GM12878 (cell line): Measurements from ENCODE around the gene MMP3. TPM values are rescaled to one million over a fixed set of nuclear protein-coding genes. Genes with fewer than 3 reads are reported as not detected.
A peak's percentile ranks its signal among the peaks of the same experiment; 100 is the strongest.

Source experiments
- ATAC-seq: fragments of 200-7000 bp; cut with Tn5 transposase; 3 replicates; pipeline ENCODE4 v1.9.1; 2020; ENCODE audit warnings: mild to moderate bottlenecking, moderate library complexity
- BruUV-seq: library from RNA; stranded (reverse); fragments of 400-500 nt; replicated peaks from 2 replicates; lab custom pipeline; 2021; lab: Mats Ljungman, UMichigan
- CTCF ChIA-PET: fragments of 300-600 bp; sonication (Branson Sonifier 250); formaldehyde crosslinking; extraction: SDS; loops from one replicate; lab custom pipeline; 2021; ENCODE audit warnings: inconsistent platforms; lab: Yijun Ruan, JAX
- POLR2A ChIA-PET: fragments of 350-600 bp; formaldehyde crosslinking; extraction: SDS; loops from one replicate; lab custom pipeline; 2021; ENCODE audit warnings: inconsistent platforms; lab: Charles Lee
- RAD21 ChIA-PET: fragments of 300-600 bp; sonication (Branson Sonifier 250); formaldehyde crosslinking; loops from one replicate; lab custom pipeline; 2023; ENCODE audit warnings: antibody characterized with exemption; ENCODE audit not compliant: unreplicated experiment; lab: Charles Lee
- SMC1A ChIA-PET: fragments of 300-600 bp; sonication (Branson Sonifier 250); formaldehyde crosslinking; loops from one replicate; lab custom pipeline; 2023; ENCODE audit not compliant: unreplicated experiment, uncharacterized antibody; lab: Charles Lee
- DNase-seq: peaks from one replicate; pipeline ENCODE4 v3.0.0-alpha.2; 2011; ENCODE audit warnings: low read depth, low spot score
- FAIRE-seq: peaks from 3 replicates; lab custom pipeline; 2011; peaks lifted over from hg19 to GRCh38; lab: Jason Lieb, UNC
- H2AFZ ChIP-seq: 2 replicates; pipeline ENCODE4 v1.6.0; 2011; ENCODE audit warnings: low read depth, low read length, control low read depth; ENCODE audit not compliant: control insufficient read depth
- H3K27ac ChIP-seq: 2 replicates; pipeline ENCODE4 v1.5.1; 2011; ENCODE audit warnings: control low read depth; ENCODE audit not compliant: control insufficient read depth, insufficient read depth
- H3K27me3 ChIP-seq, 2 experiments: replicated peaks in 1 of 2; 2 replicates each; pipeline versions ENCODE4 v1.6.0 to v1.6.1; 2011; ENCODE audit warnings: low read length in 1 of 2; ENCODE audit not compliant: control insufficient read depth in 2 of 2, insufficient read depth in 2 of 2
- H3K36me3 ChIP-seq, 2 experiments: 2 replicates each; pipeline ENCODE4 v1.5.1; 2011; ENCODE audit warnings: low read length in 1 of 2; ENCODE audit not compliant: control insufficient read depth in 2 of 2, insufficient read depth in 2 of 2
- H3K4me1 ChIP-seq: 2 replicates; pipeline ENCODE4 v1.6.1; 2011; ENCODE audit warnings: mild to moderate bottlenecking, low read length, moderate library complexity, mixed read lengths; ENCODE audit not compliant: control insufficient read depth, insufficient read depth
- H3K4me2 ChIP-seq: 2 replicates; pipeline ENCODE4 v1.6.0; 2011; ENCODE audit warnings: control low read depth; ENCODE audit not compliant: control insufficient read depth, insufficient read depth
- H3K4me3 ChIP-seq: fragments of 200-600 bp; sonication (generic); 2 replicates; pipeline ENCODE4 v1.5.1; 2016
- H3K79me2 ChIP-seq: 2 replicates; pipeline ENCODE4 v1.6.0; 2011; ENCODE audit warnings: low read length; ENCODE audit not compliant: control insufficient read depth, insufficient read depth
- H3K9ac ChIP-seq: 2 replicates; pipeline ENCODE4 v1.8.0; 2011; ENCODE audit warnings: low read length, control low read depth, mixed read lengths; ENCODE audit not compliant: control insufficient read depth, insufficient read depth
- H3K9me3 ChIP-seq: replicated peaks from 3 replicates; pipeline ENCODE4 v1.5.1; 2011; ENCODE audit warnings: mild to moderate bottlenecking, low read length; ENCODE audit not compliant: control insufficient read depth, insufficient read depth
- H4K20me1 ChIP-seq: 2 replicates; pipeline ENCODE4 v1.6.0; 2011; ENCODE audit not compliant: control insufficient read depth, insufficient read depth
- BCL11A ChIP-seq: IDR thresholded peaks from 2 replicates; pipeline ENCODE4 v1.6.1; 2011; ENCODE audit warnings: low read depth, low read length
- CHD2 ChIP-seq: IDR thresholded peaks from 2 replicates; pipeline ENCODE4 v1.6.1; 2011; ENCODE audit warnings: low read depth, low read length, improper control_type of control experiment, borderline replicate concordance
- CREM ChIP-seq: IDR thresholded peaks from 2 replicates; pipeline ENCODE4 v1.6.1; 2014; ENCODE audit warnings: antibody characterized with exemption, low read depth
- EP300 ChIP-seq, 2 experiments: fragments of 150-350 bp in 1 of 2; IDR thresholded peaks; 2 replicates each; pipeline ENCODE4 v1.6.1; 2011 to 2012; ENCODE audit warnings: low read depth in 2 of 2, low read length in 2 of 2, borderline replicate concordance in 1 of 2, improper control_type of control experiment in 1 of 2, inconsistent platforms in 1 of 2; ENCODE audit not compliant: control insufficient read depth in 1 of 2
- ETV6 ChIP-seq, 2 experiments: fragments of 450-650 bp in 1 of 2; IDR thresholded peaks in 1 of 2; conservative IDR thresholded peaks in 1 of 2; 2 replicates each; pipeline ENCODE4 v1.6.1; 2014; ENCODE audit warnings: antibody characterized with exemption in 1 of 2, borderline replicate concordance in 1 of 2, low read depth in 1 of 2, mild to moderate bottlenecking in 1 of 2, moderate library complexity in 1 of 2
- GABPA ChIP-seq: IDR thresholded peaks from 2 replicates; pipeline ENCODE4 v1.6.1; 2014; ENCODE audit warnings: antibody characterized with exemption, low read depth, mild to moderate bottlenecking, inconsistent platforms
- HSF1 ChIP-seq: fragments of 150-350 bp; IDR thresholded peaks from 2 replicates; pipeline ENCODE4 v1.6.1; 2014; ENCODE audit warnings: mild to moderate bottlenecking, low read depth, low read length
- MEF2A ChIP-seq: IDR thresholded peaks from 2 replicates; pipeline ENCODE4 v1.6.1; 2011; ENCODE audit warnings: low read depth, mild to moderate bottlenecking, low read length, moderate library complexity; ENCODE audit not compliant: insufficient read depth
- MEF2B ChIP-seq: fragments of 450-650 bp; IDR thresholded peaks from 2 replicates; pipeline ENCODE4 v1.6.1; 2018; ENCODE audit warnings: mild to moderate bottlenecking, moderate library complexity; ENCODE audit not compliant: partially characterized antibody, poor library complexity, severe bottlenecking
- MLLT1 ChIP-seq: fragments of 450-650 bp; IDR thresholded peaks from 2 replicates; pipeline ENCODE4 v1.6.1; 2016; ENCODE audit warnings: mild to moderate bottlenecking
- NR2F1 ChIP-seq: fragments of 450-650 bp; conservative IDR thresholded peaks from 2 replicates; pipeline ENCODE4 v1.6.1; 2017; ENCODE audit warnings: mild to moderate bottlenecking
- SPI1 ChIP-seq: IDR thresholded peaks from 2 replicates; pipeline ENCODE4 v1.6.1; 2011; ENCODE audit warnings: low read depth, mild to moderate bottlenecking, low read length, moderate library complexity, borderline replicate concordance; ENCODE audit not compliant: insufficient read depth
- WGBS: methylation state at CpG from one replicate; pipeline ENCODE4 v1.1.6; 2016; ENCODE audit warnings: low lambda C conversion rate; ENCODE audit not compliant: insufficient replicate concordance, insufficient coverage; ENCODE audit errors: missing lambda C conversion rate; 5-methylcytosine and 5-hydroxymethylcytosine counted together
- in situ Hi-C: fragments of 300-500 bp; cut with MboI; formaldehyde crosslinking; loops from 9 replicates; pipeline ENCODE4 v1.14.3; 2018; ENCODE audit warnings: mixed read lengths
- intact Hi-C: fragments of 100-400 bp; cut with micrococcal nuclease; formaldehyde crosslinking; loops from one replicate; pipeline ENCODE4 v1.14.2; 2022; ENCODE audit not compliant: unreplicated experiment
- polyA plus RNA-seq, 11 experiments: library from polyadenylated mRNA; depleted of rRNA in 4 of 11; unstranded in 6 of 11; stranded (reverse) in 5 of 11; fragments of >200 nt; fragmentation: Nextera tagmentation in 4 of 11; fragmentation: Illumina TruSeq in 1 of 11; extraction: Ambion mirVana in 4 of 11; extraction: Trizol in 1 of 11; gene quantifications; 1 replicate in 1 of 11; 2 replicates in 10 of 11; pipeline versions ENCODE4 v1.2.1 to v1.2.3, GENCODE V29; 2011 to 2016; ENCODE audit warnings: inconsistent platforms in 2 of 11, missing spikeins in 2 of 11, low read depth in 1 of 11
- total RNA-seq, 4 experiments: library from RNA; depleted of rRNA in 3 of 4; stranded (reverse); fragments of >200 nt in 3 of 4; fragmentation: Illumina TruSeq in 1 of 4; extraction: Trizol in 1 of 4; gene quantifications; 2 replicates each; pipeline versions ENCODE4 v1.2.1 to v1.2.3, GENCODE V29; 2013 to 2021
- TF ChIP-seq, protein P1 (sequence below): fragments of 450-650 bp; IDR thresholded peaks from 2 replicates; pipeline ENCODE4 v1.6.1; 2018; ENCODE audit warnings: borderline replicate concordance, mild to moderate bottlenecking; ENCODE audit not compliant: partially characterized antibody

MMP3 gene
- total and polyA plus RNA-seq, 10 of the 15 experiments (the other 5 are each of a cell fraction or from before 2014, with no cell fraction given), result 0.02 to 1.2 TPM; not detected in 8

DNA sequence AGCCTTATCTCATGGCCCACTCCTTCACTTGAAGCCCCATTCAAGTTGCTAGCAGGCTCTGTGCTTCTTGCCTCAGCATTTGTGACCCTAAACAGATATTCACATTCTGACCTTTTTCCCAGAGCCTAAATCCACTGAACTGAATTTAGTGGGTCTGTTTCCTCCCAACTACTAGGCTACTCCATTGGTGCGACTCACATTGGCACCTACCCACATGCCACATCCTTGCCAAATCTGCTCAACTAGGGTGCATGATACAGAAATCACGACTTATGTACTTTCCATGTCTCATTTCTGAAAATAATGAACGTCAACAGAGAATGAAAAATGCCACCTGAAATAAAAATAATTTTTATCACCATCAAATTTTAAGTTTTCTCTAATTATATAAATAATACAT is 39.7 kb upstream of the MMP3 start (continued):
- TF ChIP-seq, protein P1, sequence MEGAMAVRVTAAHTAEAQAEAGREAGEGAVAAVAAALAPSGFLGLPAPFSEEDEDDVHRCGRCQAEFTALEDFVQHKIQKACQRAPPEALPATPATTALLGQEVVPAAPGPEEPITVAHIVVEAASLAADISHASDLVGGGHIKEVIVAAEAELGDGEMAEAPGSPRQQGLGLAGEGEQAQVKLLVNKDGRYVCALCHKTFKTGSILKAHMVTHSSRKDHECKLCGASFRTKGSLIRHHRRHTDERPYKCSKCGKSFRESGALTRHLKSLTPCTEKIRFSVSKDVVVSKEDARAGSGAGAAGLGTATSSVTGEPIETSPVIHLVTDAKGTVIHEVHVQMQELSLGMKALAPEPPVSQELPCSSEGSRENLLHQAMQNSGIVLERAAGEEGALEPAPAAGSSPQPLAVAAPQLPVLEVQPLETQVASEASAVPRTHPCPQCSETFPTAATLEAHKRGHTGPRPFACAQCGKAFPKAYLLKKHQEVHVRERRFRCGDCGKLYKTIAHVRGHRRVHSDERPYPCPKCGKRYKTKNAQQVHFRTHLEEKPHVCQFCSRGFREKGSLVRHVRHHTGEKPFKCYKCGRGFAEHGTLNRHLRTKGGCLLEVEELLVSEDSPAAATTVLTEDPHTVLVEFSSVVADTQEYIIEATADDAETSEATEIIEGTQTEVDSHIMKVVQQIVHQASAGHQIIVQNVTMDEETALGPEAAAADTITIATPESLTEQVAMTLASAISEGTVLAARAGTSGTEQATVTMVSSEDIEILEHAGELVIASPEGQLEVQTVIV, result no peak
- TF ChIP-seq CHD2, result no peak

- BruUV-seq, result no TSS peak
- peak in 1 of 2 experiments; percentile 35; a peak in 1 of 4 replicates for TF ChIP-seq EP300 (IDR thresholded peaks at IDR 0.05; ENCODE audit: borderline replicate concordance in 1 of 2, control insufficient read depth in 1 of 2, low read depth in 2 of 2, low read length in 2 of 2)
- no peak for TF ChIP-seq NR2F1
- TF ChIP-seq BCL11A, result 0 out of 2 replicates have a peak, but pooled peaks have one; percentile 43
- peak; percentile 85 for TF ChIP-seq MEF2B
- peak in 1 of 2 experiments; percentile 58; a peak in 1 of 4 replicates for TF ChIP-seq ETV6 (conservative IDR thresholded peaks at IDR 0.05 in 1 of 2, IDR thresholded peaks at IDR 0.05 in 1 of 2; ENCODE audit: borderline replicate concordance in 1 of 2, low read depth in 1 of 2)
- peak; percentile 46; the same call in 1 of the 2 replicates for TF ChIP-seq MLLT1
- 0 out of 2 replicates have a peak, but pooled peaks have one; percentile 27 for TF ChIP-seq GABPA
- no peak for TF ChIP-seq HSF1
- TF ChIP-seq CREM, result peak; percentile 46; the same call in 1 of the 2 replicates
- TF ChIP-seq MEF2A, result no peak
- TF ChIP-seq SPI1, result peak; percentile 24; the same call in 1 of the 2 replicates
Measured at GRCh38 chr11:102882389-102883024, 39.1 kb upstream of the MMP3 start.

More at GRCh38 chr11:102882389-102883024, 39.1 kb upstream of the MMP3 start:
- H3K4me1 ChIP-seq, result peaks cover 3% of the 10 kb centered on the region; the same call in 1 of the 2 replicates
- H3K9me3 ChIP-seq, result no peaks in the 10 kb centered on the region
- ChIA-PET SMC1A (interaction anchor here (0.6 to 1.1 kb wide), 5 partner anchors 8 to 270 kb away, joined by 3 to 7 read pairs (median 3); no protein-coding TSS in a partner anchor), POLR2A (interaction anchor here (0.8 kb wide), 1 partner anchor 38 kb away, joined by 4 read pairs; no protein-coding TSS in a partner anchor), CTCF (interaction anchor here (0.7 kb wide), 1 partner anchor 58 kb away, joined by 4 read pairs; no protein-coding TSS in a partner anchor), RAD21 (interaction anchor here (0.8 to 1.1 kb wide), 4 partner anchors 32 to 149 kb away, joined by 3 to 5 read pairs (median 4); no protein-coding TSS in a partner anchor)
- H3K36me3 ChIP-seq, result no peaks in the 10 kb centered on the region
- peak; percentile 64 for DNase-seq
- 38% methylated on average over 4 of the region's 4 CpGs for WGBS
- in situ Hi-C loops, result no loop called here
- peak; percentile 92 for ATAC-seq
- no peaks in the 10 kb centered on the region for H4K20me1 ChIP-seq
- FAIRE-seq, result peak; percentile 27
- H3K9ac ChIP-seq, result no peak overlapping the region
- H3K27me3 ChIP-seq, result no peaks in the 10 kb centered on the region
- H3K79me2 ChIP-seq, result no peaks in the 10 kb centered on the region
- no peak overlapping the region for H2AFZ ChIP-seq
- no peak overlapping the region for H3K4me3 ChIP-seq
- intact Hi-C loops, result no loop called here
- no peak overlapping the region for H3K4me2 ChIP-seq
- peak overlapping the region; percentile 64 for H3K27ac ChIP-seq
